PC-3 (cell line): ENCODE data around the gene GALNTL6.

Source experiments
- CTCF ChIP-seq: fragments of 300-600 bp; sonication (generic); conservative IDR thresholded peaks from 2 replicates; pipeline ENCODE4 v1.5.1; 2017; ENCODE audit warnings: antibody characterized with exemption, low read depth, mild to moderate bottlenecking, low read length
- EZH2 ChIP-seq: fragments of 300-600 bp; sonication (generic); IDR thresholded peaks from one replicate; pipeline ENCODE4 v1.6.1; 2017; ENCODE audit warnings: antibody characterized with exemption, mild to moderate bottlenecking, low read length; ENCODE audit not compliant: unreplicated experiment
- EZH2phosphoT487 ChIP-seq: fragments of 300-600 bp; sonication (generic); IDR thresholded peaks from 2 replicates; pipeline ENCODE4 v1.6.1; 2018; ENCODE audit warnings: mild to moderate bottlenecking, antibody characterized with exemption, low read length, borderline replicate concordance

GRCh38 chr4:171983935-171984805 lies 171.0 kb downstream of the GALNTL6 start:
- TF ChIP-seq CTCF (no peak), EZH2 (no peak), EZH2phosphoT487 (no peak)
